HG02571 (cell line): ENCODE results near the gene XRCC3.

Experiments
- ATAC-seq: cut with Tn5 transposase; IDR thresholded peaks from one replicate; pipeline ENCODE4 v1.9.1; 2021; ENCODE audit warnings: mild to moderate bottlenecking, moderate library complexity; ENCODE audit not compliant: unreplicated experiment

XRCC3 gene

GRCh38 chr14:103738701-103739451 is 23.6 kb upstream of the XRCC3 start:
- no peak for ATAC-seq

- no peak for ATAC-seq
Observed at GRCh38 chr14:103738166-103738565, 22.9 kb upstream of the XRCC3 start.

GRCh38 chr14:103737432-103738045 is 22.3 kb upstream of the XRCC3 start:
- no peak for ATAC-seq

DNA sequence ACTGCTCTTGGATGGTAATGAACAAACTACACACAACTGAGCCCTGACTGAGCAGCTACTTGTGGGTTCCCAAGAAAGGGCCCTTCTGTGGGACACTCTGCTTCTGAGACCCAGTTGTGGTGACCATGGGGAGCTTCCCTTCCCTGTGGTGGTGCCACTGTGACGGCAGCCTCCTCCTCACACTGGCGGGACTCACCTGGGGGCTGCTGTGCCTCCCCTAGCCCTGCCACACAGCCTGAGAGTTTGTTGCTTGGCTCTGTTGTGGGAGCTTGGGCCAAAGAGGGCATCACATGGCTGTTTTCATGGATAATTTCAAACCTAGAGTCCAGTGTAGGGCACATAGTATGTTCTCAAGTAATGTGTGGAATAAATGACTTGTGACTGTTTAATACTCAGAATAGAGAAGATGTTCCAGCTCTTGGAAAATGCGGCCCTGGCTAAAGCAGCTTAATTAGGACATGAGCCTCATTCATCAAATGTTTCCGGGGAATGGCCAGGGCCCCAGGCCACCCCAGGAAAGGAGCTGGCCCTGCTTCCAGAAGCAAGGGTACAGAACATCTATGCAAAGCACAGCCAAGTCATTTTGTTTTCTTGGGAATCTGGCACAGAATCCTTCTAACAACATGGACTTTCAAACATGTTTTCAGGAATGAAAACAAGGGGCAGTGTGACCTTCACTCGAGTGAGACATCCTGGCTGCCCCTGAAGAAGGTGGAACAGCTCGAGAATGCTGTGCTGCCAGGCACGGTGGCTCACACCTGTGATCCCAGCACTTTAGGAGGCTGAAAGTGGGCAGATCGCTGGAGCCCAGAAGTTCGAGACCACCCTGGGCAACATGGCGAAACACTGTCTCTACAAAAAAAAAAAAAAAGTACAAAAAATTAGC is 21.5 kb upstream of the XRCC3 start:
- no peak for ATAC-seq

- ATAC-seq = no peak
Observed at GRCh38 chr14:103735815-103736545, 20.7 kb upstream of the XRCC3 start.

GRCh38 chr14:103735439-103735814 is 20.2 kb upstream of the XRCC3 start:
- ATAC-seq = no peak

DNA sequence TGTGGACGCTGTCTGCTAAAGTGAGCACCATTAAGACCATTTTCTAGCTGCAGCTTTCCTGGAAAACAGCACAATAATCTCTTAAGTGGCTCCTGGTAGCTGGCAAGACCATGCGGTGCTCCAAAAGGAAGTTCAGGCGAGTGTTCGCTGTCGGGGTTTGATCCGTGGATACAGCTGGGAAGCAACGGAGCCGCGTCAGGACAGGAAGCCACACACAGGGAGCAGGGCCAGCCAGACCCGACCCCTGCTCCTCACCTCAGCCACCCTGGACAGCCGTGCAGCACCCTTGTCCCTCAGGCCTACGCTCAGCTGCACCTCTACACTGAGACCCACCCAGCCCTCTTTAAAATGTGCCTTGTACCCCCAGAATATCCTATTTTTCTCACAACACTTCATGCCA is 19.8 kb upstream of the XRCC3 start:
- ATAC-seq = no peak

- no peak for ATAC-seq
Observed at GRCh38 chr14:103734081-103734888, 19.0 kb upstream of the XRCC3 start.

- no peak for ATAC-seq
Observed at GRCh38 chr14:103733651-103734050, 18.4 kb upstream of the XRCC3 start.

DNA sequence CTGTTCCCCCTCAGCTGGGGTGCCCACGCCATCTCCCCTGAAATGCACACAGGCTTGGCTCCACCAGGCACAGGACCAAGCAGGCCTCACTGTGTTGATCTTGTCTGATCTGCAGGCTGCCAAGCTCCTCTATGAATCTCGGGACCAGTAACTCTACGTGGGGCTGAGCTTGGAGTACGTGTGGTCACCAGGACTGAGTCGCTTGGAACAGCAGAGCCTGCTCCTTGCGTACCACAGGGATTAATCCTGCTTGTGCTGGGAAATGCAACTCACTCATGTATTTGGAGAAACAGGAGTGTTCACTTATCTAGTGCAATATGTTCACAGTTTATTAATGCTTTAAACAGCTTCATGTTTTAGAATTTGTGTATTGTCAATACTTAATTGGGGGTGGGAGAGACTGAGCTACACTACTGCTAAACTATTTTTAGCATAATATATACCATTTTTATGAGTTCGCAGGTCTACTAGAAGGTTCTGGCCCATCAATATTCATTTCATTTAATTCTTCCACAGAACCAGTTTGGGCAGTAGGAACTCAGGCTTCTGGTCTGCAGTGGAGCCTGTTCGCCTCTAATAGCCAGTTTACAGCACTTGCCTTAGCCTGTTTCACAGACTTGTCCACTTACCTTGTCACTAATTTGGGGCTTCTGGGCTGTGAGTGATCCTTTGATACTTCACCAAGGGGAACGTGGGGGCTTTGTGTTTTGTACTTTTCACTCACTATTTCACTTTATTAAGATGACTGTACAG is 17.8 kb upstream of the XRCC3 start:
- no peak for ATAC-seq

DNA sequence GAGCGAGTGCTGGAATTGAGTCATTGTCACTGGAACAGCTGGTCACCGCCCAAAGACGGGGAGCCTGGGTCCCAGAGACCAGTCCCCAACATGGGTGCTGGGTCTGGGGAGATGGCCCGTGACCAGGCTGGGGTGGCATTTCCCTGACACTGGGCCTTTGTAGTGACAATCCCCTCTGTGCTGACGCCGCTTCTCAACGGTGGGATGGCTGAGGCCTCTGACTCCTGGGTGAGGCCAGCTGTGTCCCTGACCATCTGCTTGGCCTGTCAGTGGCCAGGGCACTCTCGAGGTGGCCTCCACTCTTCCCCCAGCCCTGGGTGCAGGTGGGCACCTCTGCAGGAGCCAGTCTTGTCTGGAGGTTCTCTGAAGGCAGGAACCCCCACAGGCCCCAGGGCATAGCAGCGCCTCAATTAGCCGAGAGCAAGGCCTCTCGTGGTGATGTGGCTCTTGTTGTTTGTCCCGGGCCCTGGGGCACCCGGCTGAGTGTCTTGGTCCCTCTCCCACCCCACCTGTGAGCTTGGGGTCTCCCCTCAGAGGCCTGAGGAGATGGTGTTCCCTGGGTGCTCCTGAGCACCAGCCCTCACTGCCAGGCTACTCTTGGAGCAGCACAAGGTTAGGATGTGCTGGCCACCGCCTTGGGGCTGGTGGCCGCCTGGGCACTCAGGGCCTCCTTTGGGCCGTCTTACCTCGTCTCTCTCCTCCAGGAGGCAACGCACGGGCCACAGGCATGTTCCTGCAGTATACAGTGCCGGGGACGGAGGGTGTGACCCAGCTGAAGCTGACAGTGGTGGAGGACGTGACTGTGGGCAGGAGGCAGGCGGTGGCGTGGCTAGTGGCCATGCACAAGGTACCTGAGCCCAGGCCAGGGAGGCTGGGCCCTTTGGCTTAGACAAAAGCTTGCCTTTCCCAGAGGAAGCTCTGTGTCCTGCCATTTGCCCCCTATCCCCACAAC is 16.9 kb upstream of the XRCC3 start:
- ATAC-seq = no peak

GRCh38 chr14:103731481-103731880 is 16.2 kb upstream of the XRCC3 start:
- ATAC-seq = no peak

DNA sequence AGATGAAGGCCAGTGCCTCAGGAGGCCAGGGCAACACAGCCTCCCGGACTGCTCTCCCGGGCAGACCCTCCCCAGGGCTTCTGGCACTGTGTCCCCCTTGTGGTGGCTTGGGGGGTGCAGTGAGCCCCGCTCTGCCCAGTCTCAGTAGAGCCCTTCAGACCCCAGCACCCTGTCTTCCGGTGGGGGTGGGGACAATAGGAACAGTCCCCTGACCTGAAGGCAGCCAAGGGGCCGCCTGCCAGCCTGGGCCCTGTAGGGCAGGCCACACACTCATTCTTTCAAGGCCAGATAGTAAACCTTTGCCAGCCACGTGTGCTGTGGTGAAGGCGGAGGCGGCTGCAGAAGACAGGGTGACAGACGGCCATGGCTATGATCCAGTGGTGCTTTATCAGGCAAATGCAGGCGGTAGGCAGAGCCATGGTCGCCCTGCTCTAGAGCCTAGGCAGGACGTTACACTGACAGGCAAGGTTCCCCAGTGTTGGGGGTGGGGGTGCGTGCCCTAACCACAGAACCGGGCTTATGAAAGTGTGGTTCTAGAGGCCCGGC is 15.3 kb upstream of the XRCC3 start:
- ATAC-seq = no peak

- no peak for ATAC-seq
Observed at GRCh38 chr14:103729496-103730448, 14.5 kb upstream of the XRCC3 start.

DNA sequence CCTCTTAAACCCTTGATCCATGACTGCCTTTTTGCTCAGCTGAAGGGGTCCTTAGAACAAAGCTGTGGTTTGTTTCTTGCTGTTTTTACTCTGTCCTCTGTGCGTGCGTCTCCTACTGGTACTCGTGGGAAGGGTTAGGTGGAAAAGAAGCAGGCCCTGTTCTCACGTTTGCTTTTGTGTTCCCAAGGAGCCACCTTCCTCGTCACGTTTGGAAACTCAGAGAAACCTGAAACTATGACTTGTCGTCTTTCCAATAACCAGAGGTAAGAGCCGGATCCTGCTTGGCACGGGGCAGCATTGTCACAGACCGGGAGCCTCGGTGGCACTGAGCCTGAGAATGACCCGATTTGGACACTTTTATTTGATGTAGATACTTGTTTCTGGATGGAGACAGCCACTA is 13.5 kb upstream of the XRCC3 start:
- ATAC-seq = no peak

- no peak for ATAC-seq
Observed at GRCh38 chr14:103728141-103728540, 12.9 kb upstream of the XRCC3 start.
